SK-N-SH (cell line): ENCODE results near the gene GUK1.

Source experiments
- NFIC ChIP-seq: IDR thresholded peaks from 2 replicates; pipeline ENCODE4 v1.4.0; 2012; ENCODE audit warnings: borderline replicate concordance
- SIN3A ChIP-seq: IDR thresholded peaks from 2 replicates; pipeline ENCODE4 v1.6.1; 2012; ENCODE audit warnings: low read depth, mild to moderate bottlenecking, low read length, moderate library complexity, borderline replicate concordance
- TAF1 ChIP-seq: IDR thresholded peaks from 2 replicates; pipeline ENCODE4 v1.6.1; 2012; ENCODE audit warnings: low read depth, mild to moderate bottlenecking, low read length, moderate library complexity, borderline replicate concordance
- TEAD4 ChIP-seq: IDR thresholded peaks from 2 replicates; pipeline ENCODE4 v1.4.0; 2012; ENCODE audit warnings: mild to moderate bottlenecking, borderline replicate concordance; ENCODE audit not compliant: insufficient read depth
- TF ChIP-seq, protein P1 (sequence below): fragments of 200-600 bp; sonication (generic); IDR thresholded peaks from 2 replicates; pipeline ENCODE4 v1.6.1; 2017; ENCODE audit warnings: antibody characterized with exemption, mild to moderate bottlenecking, moderate library complexity
- TF ChIP-seq, protein P2 (sequence below): IDR thresholded peaks from 2 replicates; pipeline ENCODE4 v1.6.1; 2012; ENCODE audit warnings: mild to moderate bottlenecking, low read depth, low read length, moderate library complexity

- TF ChIP-seq, protein P1, sequence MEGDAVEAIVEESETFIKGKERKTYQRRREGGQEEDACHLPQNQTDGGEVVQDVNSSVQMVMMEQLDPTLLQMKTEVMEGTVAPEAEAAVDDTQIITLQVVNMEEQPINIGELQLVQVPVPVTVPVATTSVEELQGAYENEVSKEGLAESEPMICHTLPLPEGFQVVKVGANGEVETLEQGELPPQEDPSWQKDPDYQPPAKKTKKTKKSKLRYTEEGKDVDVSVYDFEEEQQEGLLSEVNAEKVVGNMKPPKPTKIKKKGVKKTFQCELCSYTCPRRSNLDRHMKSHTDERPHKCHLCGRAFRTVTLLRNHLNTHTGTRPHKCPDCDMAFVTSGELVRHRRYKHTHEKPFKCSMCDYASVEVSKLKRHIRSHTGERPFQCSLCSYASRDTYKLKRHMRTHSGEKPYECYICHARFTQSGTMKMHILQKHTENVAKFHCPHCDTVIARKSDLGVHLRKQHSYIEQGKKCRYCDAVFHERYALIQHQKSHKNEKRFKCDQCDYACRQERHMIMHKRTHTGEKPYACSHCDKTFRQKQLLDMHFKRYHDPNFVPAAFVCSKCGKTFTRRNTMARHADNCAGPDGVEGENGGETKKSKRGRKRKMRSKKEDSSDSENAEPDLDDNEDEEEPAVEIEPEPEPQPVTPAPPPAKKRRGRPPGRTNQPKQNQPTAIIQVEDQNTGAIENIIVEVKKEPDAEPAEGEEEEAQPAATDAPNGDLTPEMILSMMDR = no peak
- TF ChIP-seq TAF1 (no peak), SIN3A (no peak), TEAD4 (no peak), NFIC (no peak)
- TF ChIP-seq, protein P2, sequence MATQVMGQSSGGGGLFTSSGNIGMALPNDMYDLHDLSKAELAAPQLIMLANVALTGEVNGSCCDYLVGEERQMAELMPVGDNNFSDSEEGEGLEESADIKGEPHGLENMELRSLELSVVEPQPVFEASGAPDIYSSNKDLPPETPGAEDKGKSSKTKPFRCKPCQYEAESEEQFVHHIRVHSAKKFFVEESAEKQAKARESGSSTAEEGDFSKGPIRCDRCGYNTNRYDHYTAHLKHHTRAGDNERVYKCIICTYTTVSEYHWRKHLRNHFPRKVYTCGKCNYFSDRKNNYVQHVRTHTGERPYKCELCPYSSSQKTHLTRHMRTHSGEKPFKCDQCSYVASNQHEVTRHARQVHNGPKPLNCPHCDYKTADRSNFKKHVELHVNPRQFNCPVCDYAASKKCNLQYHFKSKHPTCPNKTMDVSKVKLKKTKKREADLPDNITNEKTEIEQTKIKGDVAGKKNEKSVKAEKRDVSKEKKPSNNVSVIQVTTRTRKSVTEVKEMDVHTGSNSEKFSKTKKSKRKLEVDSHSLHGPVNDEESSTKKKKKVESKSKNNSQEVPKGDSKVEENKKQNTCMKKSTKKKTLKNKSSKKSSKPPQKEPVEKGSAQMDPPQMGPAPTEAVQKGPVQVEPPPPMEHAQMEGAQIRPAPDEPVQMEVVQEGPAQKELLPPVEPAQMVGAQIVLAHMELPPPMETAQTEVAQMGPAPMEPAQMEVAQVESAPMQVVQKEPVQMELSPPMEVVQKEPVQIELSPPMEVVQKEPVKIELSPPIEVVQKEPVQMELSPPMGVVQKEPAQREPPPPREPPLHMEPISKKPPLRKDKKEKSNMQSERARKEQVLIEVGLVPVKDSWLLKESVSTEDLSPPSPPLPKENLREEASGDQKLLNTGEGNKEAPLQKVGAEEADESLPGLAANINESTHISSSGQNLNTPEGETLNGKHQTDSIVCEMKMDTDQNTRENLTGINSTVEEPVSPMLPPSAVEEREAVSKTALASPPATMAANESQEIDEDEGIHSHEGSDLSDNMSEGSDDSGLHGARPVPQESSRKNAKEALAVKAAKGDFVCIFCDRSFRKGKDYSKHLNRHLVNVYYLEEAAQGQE = no peak
These were observed 36.5 kb downstream of the GUK1 start for GRCh38 chr1:228176461-228177182.
